HFF-Myc (cell line): Measurements from ENCODE around the gene FAM83F.

Experiments
- DNase-seq: peaks from one replicate; pipeline ENCODE4 v3.0.0-alpha.2; 2011; ENCODE audit warnings: low read depth; ENCODE audit errors: extremely low read depth
- H3K4me3 ChIP-seq: replicated peaks from 2 replicates; pipeline ENCODE4 v1.5.1; 2011; ENCODE audit warnings: low read depth, mild to moderate bottlenecking, control low read depth, low read length
- TF ChIP-seq, protein P1 (sequence below): IDR thresholded peaks from 2 replicates; pipeline ENCODE4 v1.5.1; 2012; ENCODE audit warnings: mild to moderate bottlenecking, low read depth, low read length, control low read depth; ENCODE audit errors: missing control alignments

FAM83F gene

DNA sequence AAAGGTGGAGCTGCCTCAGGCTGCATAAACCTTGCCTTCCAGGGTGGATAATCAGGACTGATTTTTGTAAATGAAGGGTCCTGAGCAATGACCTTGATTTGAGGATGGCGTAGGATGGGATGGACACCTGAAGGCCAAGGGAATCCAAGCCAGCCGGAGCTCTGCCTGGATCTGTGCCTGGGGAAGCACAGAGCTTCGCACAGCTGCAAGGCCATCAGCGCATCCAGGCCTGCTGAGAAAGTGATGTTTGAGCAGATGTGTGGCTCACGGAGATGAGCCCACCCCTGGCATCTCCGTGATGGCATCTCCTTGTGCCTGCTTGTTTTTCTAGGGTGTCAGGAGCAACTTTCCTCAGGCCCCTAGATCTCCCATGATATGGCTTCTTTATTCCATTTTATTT lies 23.3 kb downstream of the FAM83F start:
- TF ChIP-seq, protein P1, sequence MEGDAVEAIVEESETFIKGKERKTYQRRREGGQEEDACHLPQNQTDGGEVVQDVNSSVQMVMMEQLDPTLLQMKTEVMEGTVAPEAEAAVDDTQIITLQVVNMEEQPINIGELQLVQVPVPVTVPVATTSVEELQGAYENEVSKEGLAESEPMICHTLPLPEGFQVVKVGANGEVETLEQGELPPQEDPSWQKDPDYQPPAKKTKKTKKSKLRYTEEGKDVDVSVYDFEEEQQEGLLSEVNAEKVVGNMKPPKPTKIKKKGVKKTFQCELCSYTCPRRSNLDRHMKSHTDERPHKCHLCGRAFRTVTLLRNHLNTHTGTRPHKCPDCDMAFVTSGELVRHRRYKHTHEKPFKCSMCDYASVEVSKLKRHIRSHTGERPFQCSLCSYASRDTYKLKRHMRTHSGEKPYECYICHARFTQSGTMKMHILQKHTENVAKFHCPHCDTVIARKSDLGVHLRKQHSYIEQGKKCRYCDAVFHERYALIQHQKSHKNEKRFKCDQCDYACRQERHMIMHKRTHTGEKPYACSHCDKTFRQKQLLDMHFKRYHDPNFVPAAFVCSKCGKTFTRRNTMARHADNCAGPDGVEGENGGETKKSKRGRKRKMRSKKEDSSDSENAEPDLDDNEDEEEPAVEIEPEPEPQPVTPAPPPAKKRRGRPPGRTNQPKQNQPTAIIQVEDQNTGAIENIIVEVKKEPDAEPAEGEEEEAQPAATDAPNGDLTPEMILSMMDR: no peak
- DNase-seq: no peak
- H3K4me3 ChIP-seq: no peak overlapping the region

DNA sequence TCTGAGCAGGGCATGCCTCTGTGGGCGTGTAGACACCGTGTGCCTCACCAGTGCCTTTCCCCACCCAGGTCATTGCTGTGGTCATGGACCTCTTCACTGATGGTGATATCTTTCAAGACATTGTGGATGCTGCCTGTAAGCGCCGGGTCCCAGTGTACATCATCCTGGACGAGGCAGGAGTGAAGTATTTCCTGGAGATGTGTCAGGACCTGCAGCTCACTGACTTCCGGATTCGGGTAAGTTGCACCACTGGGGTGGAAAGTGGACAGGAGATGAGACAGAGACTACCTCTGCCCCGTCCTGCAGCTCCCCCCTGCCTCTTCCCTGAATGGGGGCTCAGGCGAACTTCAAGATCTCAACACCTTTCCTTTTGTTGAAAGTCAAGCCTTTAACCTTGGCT lies 24.3 kb downstream of the FAM83F start:
- no peak for DNase-seq
- TF ChIP-seq, protein P1: no peak
- H3K4me3 ChIP-seq: no peak overlapping the region

DNA sequence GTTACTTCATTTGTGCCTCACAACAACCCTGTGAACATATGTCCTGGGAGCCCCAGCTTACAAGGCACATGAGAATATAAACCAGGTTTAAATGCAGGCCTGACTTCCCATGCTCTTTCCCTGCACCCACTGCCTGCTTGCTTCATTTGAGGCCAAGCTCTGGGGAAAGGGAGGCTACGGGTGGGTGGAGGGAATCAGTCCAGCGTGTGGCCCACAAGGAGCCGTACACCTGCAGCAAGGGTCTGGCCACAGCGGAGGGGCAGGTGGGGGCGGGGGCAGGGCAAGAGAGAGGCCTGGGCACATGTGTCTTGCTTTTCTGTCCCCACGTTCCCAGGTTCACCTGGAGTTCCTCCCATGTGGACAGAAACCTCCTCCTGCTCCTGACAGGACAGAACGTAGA lies 26.2 kb downstream of the FAM83F start:
- TF ChIP-seq, protein P1: no peak
- H3K4me3 ChIP-seq: no peak overlapping the region
- no peak for DNase-seq

DNA sequence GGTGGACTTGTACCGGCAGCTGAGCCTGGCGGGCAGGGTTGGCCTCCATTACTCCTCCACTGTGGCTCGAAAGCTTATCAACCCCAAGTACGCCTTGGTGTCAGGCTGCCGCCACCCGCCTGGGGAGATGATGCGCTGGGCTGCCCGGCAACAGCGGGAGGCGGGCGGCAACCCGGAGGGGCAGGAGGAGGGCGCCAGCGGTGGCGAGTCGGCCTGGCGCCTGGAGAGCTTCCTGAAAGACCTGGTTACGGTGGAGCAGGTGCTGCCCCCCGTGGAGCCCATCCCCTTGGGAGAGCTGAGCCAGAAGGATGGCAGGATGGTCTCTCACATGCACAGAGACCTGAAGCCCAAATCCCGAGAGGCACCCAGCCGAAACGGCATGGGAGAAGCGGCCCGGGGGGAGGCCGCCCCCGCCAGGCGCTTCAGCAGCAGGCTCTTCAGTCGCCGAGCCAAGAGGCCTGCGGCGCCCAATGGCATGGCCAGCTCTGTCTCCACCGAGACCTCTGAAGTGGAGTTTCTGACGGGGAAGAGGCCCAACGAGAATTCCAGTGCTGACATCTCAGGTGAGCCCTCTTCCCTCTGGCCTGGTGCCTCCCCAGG lies 26.7 kb downstream of the FAM83F start:
- no peak overlapping the region for H3K4me3 ChIP-seq
- TF ChIP-seq, protein P1: no peak
- DNase-seq: no peak

DNA sequence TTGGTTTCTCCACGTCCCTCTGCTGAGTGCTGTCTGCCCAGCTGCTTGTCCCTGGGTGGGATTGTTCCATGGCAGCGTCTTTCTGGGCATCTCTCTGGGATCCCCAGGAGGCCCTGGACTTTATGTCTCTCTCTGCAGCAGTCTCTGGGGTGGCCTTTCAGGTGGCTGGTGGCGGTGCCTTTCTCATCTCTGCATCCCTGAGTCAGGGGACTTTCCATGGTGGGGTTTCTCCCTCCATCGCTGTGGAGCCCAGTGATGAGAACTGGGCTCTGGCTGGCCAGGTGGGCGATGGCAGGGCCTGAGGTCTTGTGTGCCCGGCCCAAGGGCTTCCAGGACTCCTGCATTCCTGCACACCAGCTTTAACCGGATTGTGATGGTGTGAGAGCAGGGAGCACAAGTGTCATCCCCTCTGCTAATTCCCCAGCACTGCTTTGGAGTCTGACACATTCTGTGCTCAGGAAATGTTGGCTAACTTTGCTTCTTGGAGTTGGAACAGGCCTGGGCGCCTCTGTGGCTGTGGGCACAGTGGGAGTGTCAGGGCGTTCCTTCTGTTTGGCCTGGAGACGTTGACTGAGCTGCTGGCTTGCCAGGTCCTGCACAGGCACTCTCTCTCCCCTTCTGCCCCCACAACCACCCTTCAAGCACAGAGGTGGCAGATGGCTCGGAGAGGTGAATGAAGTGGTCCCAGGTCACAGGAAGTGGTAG lies 27.9 kb downstream of the FAM83F start:
- DNase-seq: no peak
- TF ChIP-seq, protein P1: no peak
- H3K4me3 ChIP-seq: no peak overlapping the region

DNA sequence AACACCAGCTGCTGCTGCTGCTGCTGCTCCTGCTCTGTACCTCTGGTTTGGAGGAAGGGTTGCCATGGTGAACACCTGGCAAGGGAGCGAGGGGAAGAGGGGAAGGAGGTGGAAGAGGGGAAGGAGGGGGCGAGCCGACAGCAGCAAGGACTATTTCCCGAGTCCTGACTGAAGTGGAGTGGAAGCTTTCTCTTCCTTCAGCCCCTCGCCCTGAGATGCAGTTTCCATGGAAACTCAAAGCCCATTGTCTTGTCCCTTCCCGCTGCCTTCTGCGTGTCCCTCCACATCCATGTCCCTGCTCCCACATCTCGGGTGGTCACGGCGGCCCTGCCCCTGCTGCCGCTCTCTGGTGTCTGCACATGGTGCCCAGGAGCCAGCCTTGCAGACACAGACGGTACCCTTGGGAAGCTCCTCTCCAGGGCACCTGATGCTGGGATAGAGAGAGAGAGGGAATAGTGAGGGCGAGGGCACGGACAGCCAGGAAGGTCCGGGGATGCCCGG lies 28.6 kb downstream of the FAM83F start:
- H3K4me3 ChIP-seq: no peak overlapping the region
- DNase-seq: no peak
- TF ChIP-seq, protein P1: no peak
